Caki2 (cell line): ENCODE results near the gene RAB29. TPM values are rescaled to one million over a fixed set of nuclear protein-coding genes. Genes with fewer than 3 reads are reported as not detected.

Experiments
- DNase-seq: peaks from one replicate; pipeline ENCODE4 v3.0.0-alpha.2; 2015; ENCODE audit warnings: low read depth
- in situ Hi-C: cut with HindIII; loops from 2 replicates; pipeline ENCODE4 v1.10.0; 2016; ENCODE audit warnings: low sequenced_read_pairs, low pct_unique_long_range_greater_than_20kb, mixed read lengths
- total RNA-seq: library from RNA; depleted of rRNA; stranded (reverse); fragments of >200 nt; shearing (Covaris generic); gene quantifications from 2 replicates; pipeline ENCODE4 v1.2.3, GENCODE V29; 2014; ENCODE audit warnings: low replicate concordance

Gene RAB29
- total RNA-seq, 1 experiment from 2014 or later, result 4.0 TPM

DNA sequence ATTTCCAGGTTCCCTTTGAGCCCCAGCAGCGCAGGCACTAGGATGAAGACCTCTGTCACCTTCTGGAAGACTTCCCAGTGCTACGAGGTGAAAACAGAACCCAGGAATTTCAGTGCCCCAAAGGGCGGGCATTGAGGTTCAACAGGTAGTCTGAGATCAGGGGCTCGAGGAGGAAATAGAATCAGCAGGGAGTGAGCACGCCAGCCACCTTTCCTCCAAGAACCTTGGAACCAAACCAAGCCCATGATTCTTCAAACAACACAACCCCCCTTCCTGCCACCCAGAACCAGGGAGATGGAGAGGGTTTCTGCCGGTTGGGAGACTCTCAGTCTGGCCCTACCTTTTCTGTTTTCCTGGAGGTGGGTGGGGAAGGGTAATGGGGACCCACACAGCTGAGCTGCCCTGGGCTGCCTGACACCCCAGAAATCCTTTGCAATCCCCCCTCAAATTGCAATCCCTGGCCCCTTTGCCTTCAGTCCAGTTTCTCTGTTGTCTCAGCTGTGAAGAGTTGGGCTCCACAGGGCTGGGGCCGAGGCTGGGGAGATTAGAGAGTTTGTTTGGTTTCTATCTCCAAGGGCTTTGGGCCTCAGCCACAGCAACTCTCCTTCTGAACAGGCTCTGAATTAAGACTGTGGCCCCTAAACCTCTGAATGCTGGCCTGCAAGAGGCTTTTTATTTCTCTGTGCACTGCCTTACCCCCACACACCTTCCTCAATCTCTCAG lies 25.9 kb upstream of the RAB29 start:
- DNase-seq, result no peak
- in situ Hi-C loops, result no loop called here

DNA sequence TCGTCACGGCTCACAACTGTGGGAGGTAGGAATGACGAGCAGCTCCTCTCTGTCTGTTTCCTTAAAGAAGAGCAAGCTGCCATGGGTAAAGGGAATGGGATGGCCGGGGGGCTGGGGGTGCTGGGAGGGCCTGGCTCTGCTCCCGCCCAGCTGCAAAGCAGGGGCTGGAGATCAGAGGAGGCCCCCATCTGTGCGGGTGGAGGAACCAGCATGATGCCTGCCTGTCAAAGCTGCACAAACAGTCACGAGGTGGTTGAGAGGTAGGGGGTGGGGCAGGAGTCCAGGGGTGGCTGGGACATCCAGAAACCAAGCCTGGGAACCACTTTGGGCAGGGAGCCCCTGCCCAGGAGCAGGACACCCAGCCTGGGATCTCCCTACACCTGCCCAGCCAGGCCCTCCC lies 25.1 kb upstream of the RAB29 start:
- in situ Hi-C loops, result no loop called here
- DNase-seq, result no peak

- DNase-seq, result no peak
- in situ Hi-C loops, result no loop called here
Observed at GRCh38 chr1:205798577-205798976, 23.3 kb upstream of the RAB29 start.

DNA sequence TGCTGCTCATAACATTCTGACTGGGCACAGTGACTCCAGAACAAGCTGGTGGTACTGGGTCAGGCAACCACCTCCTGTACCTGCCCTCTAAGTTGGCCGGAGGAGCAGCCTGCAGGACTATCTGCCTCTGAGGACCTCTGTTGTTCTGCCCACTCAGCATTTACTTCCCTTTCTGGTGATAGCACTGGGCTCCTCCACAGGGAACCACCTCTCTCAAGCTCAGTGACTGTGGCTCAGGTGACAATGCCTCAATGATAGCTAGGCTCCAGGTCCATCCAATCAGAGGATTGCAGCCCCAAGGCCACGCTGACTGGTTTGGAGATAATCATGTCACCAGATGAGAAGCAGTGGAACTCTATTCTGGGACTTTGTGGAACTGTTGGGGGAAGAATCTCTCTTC lies 21.9 kb upstream of the RAB29 start:
- DNase-seq, result no peak
- in situ Hi-C loops, result no loop called here

DNA sequence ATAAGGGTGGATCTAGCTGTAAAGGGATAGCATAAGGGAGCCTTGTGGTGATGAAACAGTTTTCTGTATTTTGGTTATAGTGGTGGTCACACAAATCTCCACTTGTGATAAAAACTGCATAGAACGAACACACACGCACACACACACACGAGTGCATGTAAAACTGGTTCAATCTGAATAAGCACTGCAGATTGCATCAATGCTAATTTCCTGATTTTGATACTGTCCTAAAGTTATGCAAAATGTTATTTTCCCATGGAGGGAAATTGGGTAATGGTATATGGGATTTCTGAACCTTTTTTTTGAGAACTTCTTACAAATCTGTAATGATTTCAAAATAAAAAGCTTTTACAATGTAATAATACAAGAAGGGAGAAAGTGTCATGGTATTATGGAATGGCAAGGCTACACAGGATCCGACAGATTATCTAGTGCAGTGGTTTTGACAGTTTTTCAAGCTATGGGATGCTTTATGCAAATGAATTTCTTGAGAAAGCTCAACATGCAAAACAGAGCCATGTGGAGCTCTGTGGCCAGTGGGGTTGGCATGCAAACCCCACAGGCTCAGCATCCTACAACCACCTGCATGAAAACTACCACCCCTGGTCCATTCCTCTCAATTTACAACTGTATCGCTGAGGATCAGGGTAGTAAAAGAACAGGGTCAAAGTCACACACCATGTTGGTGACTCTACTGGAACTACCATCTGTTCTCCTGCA lies 18.9 kb upstream of the RAB29 start:
- in situ Hi-C loops, result no loop called here

DNA sequence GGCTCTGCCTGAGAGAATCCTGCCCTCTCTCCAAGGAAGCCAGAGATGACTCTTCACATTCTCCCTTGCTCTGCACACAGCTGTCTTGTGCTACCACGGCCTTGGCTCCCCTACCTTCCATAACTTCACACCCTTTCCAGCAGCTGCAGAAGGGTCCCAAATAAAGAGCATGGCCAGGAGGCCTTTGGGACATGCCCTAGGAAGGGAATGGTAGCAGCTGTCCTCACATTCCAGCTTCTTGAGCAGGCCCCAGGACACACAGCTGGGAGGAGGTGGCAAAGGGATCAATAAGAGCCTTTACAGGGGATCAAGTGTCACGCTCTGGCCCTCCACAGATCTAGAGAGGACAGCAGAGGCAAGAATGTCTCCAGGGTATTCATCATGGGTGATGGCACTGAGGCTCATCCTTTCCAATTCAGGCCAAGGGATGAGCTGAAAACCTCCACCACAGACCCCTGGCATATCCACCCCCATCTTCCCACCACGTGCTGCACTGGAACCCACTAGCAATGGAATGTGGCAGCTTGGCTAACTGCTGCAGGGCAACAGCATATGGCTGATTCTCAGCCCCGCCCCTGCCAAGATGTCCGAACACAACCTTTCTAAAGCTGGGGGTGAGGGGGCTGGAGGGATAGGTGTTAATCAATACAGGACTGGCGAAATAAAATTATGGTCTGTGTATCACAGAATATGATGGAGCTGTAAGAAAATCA lies 17.8 kb upstream of the RAB29 start:
- DNase-seq, result no peak
- in situ Hi-C loops, result no loop called here

More for the DNA sequence above, 18.9 kb upstream of the RAB29 start:
- DNase-seq, result no peak

DNA sequence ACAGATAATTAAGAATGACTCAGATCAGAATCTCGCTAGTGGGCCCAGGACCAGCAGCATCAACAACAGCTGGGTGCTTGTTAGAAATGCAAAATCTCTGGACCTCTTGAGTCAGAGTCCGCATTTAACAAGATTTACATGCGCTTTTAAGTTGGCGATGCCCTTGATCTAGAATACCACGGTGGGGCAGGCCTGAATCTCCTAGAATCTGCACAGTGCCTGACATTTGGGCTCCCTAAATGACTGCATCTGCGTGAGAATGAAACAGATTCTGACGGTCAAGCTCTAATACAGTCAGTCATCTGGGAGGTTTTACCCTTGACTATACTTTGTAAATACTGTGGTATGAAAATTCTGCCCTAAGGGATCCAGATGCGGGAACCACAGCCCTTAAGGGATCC lies 17.2 kb upstream of the RAB29 start:
- no peak for DNase-seq
- in situ Hi-C loops, result no loop called here

DNA sequence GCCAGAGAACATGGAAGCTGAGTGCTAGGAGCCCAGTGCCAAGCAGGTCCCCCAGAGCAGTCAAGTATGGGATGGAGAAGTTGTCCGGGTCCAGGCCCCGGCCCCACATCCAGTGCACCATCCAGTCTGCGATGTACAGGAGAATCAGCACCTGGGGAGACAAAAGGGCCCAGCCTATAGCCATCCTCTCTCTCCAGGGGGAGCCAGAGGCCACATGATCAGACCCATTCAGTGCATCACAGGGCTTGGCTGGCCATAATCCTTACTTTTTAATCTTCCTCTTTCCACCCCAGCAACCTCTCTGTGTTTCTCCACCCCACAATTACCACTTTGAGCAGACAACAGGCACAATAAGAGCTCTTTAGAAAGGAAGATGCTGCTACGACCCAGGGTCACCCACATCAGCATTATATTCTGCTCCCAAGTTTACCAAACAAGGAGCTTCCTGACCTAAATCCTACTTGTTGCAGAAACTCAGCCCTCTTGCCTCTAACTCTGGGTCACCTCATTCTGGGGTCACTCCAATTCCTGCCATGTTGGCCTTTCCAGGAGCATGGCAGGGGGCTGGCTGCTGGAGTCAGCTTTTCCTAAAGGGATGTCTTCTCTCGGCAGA lies 16.4 kb upstream of the RAB29 start:
- in situ Hi-C loops, result no loop called here
- DNase-seq, result peak; percentile 32

DNA sequence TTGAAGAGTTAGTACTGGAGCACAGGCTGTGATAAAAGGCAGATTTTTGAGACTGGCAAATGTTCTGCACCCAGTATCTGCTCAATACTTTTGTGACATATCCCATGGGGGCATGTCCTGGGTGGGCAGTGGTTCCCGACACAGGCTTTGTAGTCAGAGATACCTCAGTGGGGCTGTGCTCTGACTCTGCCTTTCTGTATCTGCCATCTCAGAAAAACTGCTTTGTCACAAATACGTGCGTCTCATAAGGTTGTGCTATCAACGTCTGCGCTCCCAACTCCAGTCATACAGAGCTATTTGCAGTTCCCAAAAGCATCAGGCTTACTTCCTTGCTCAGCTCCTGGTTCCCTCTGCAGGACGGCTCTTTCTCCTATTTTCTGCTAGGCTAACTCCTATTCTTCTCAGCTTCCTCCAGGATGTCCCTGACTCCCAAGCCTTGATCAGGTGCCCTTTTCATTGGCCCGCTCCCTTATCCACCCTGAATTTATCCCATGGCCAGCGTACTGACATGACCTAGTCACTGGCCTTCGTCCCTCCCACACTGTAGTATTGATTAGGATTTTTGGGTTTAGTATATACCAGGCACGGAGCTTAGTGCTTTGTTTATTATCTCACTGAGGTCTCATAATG lies 12.1 kb upstream of the RAB29 start:
- in situ Hi-C loops, result no loop called here
- DNase-seq, result no peak

GRCh38 chr1:205786601-205787000 lies 11.3 kb upstream of the RAB29 start:
- DNase-seq, result no peak
- in situ Hi-C loops, result no loop called here

DNA sequence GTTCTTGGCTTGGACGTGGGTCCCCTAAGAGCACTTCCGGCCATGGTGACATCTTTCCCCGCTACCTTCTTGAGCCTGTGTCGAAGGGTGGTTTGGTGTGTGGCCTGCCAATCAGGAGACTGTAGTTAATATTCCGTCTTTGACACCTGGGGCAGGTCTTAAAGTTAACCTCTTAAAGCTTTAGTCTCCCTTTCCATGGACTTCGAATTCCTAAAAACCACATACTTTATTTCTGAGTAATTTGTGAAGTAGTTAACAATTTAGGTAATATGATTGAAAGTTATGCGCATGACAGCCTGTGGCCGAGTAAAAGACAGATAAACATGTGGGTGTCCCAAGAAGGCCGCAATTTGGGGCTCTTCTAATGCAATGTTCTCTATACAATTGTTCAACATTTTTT lies 10.2 kb upstream of the RAB29 start:
- in situ Hi-C loops, result no loop called here
- DNase-seq, result no peak

DNA sequence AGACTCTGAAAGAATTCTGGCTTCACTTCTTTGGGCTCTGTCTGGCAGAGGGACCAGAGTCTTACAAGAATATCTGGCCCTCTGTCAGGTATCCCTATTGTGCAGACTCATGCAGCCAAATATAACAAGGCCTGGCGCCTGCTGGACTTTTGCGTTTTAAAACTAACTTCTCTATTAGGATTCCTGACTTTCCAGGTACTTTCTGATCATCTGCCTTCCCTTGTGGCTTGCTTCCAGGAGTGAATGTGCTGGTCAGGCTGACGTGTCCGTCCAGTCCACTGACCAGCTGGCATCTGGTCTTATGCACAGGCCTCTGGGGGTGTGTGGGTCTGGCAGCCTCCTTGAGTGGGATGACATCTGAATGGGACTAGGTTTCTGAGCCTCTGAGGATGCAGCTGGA lies 8.6 kb upstream of the RAB29 start:
- peak; percentile 18 for DNase-seq
- in situ Hi-C loops, result no loop called here

GRCh38 chr1:205783433-205783795 lies 8.1 kb upstream of the RAB29 start:
- in situ Hi-C loops, result no loop called here

DNA sequence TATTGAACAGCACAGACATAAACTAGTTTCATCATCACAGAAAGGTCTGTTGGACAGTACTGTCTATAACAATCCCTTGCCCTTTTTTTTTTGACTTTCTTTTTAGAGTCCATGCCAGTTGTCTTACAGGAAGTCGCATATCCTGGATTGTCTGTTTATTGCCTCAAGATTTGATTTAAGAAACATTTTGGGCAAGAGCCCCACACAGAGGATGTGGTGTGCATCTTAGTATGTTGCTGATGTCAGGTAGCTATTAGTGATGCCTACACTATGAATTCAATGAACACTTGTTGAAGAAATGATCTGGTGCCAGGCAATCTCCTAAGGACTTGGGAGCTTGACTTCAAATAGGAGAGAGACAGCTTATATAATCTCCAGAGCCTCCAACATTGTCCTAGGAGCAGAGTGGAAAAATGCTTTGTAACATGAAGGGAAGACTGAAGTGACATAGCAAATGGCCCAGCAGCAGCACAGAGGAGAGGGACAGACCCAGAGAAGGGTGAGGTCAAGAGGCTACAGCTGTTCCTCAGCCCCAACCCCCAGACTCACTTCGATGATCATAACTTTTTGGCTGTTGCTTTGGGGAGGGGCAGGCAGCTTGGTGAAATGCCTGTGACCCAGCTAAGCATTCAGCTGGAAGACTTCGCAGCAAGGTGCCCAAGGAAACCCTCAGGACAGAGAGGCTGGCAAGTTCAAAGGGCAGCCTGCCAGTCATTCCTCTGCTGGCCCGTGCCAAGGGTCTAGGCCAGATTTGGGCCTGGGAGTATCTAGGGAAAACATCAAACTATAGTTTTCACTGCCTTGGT lies 7.5 kb upstream of the RAB29 start:
- in situ Hi-C loops, result no loop called here
- no peak for DNase-seq

More at GRCh38 chr1:205783433-205783795, 8.1 kb upstream of the RAB29 start:
- no peak for DNase-seq

DNA sequence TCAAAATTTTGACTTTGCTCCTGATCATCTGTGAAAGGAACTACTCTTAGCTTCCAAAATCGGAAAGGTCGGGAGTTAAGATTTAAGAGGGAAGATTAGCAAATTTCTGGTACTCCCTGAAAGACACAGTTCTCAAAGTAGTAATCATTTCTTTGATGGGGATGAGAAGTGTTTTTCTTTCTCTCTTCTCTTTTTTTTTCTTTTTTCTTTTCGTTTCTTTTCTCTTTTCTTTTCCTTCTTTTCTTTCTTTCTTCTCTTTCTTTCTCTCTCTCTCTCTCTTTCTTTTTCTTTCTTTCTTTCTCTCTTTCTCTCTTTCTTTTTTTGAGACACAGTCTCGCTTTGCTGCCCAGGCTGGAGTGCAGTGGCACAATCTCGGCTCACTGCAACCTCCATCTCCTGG lies 5.1 kb upstream of the RAB29 start:
- no peak for DNase-seq
- in situ Hi-C loops, result no loop called here

DNA sequence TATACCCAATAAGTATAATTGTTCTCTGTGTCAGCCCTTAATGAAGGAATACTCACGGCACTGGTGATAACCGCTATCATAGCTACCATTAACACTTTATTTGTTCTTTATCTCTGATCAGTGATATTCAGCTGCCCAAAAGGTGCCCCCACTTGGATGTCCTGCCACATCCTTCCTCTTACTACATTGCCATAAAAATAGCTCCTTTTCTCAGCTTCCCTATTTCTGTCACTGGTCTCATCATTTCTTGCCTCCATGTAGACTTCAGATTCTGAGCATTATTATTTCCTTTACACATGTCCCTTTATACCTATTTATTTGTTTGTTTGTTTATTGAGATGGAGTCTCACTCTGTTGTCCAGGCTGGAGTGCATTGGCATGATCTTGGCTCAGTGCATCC lies 2.7 kb upstream of the RAB29 start:
- in situ Hi-C loops, result no loop called here
- DNase-seq, result no peak

DNA sequence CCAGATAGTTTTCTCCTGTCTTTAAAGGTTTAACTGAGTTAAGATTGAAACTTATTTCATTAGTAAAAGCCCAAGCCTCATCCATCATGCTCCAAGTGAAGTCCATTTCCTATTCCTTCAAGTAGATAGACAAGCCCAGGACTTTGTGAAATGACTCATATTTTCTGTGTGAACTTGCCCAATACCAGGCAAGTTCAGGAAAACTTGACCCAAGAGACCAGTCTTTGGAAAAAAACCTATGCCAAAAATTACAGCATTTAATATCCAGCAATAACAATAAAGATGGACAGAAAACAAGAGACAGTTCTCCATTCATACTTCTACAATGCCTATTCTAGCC lies 405 bp upstream of the RAB29 start:
- DNase-seq, result no peak
- in situ Hi-C loops, result no loop called here
